ENCODE measurements around the gene KAZN. TPM values are rescaled to one million over a fixed set of nuclear protein-coding genes. Genes with fewer than 3 reads are reported as not detected.

KAZN gene
- total RNA-seq, 1 donor from 2014 or later, result 7.9 TPM

DNA sequence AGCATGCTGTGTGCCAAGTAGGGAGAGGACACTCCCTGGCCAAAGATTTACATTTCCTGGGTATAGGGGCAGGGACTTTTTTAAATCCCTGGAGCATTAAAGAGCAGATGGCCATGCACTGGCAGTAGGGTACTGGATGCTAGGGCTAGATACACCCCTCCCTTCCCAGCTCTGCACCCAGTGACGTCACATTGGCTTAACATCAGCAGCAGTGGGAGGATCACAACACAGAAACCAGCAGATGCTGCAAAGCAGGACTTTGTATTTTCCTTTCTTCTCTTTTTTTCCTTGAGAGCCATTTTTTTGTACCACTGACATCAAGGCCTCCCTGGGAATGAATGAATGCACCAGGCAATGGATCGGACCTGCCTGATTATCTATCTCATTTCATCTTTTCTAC is 243.0 kb downstream of the KAZN start:
- Mint-ChIP-seq H3K9me3 (ENCODE audit: unreplicated experiment) (peaks cover 8% of the 10 kb centered on the region), H3K36me3 (ENCODE audit: unreplicated experiment) (peaks cover 18% of the 10 kb centered on the region), H3K27me3 (ENCODE audit: unreplicated experiment) (no peaks in the 10 kb centered on the region), H3K27ac (ENCODE audit: unreplicated experiment) (no peak overlapping the region), H3K4me3 (ENCODE audit: unreplicated experiment) (no peak overlapping the region), H3K4me1 (ENCODE audit: low read depth, unreplicated experiment) (no peaks in the 10 kb centered on the region)
- no peak for DNase-seq
- TF ChIP-seq, protein P1, sequence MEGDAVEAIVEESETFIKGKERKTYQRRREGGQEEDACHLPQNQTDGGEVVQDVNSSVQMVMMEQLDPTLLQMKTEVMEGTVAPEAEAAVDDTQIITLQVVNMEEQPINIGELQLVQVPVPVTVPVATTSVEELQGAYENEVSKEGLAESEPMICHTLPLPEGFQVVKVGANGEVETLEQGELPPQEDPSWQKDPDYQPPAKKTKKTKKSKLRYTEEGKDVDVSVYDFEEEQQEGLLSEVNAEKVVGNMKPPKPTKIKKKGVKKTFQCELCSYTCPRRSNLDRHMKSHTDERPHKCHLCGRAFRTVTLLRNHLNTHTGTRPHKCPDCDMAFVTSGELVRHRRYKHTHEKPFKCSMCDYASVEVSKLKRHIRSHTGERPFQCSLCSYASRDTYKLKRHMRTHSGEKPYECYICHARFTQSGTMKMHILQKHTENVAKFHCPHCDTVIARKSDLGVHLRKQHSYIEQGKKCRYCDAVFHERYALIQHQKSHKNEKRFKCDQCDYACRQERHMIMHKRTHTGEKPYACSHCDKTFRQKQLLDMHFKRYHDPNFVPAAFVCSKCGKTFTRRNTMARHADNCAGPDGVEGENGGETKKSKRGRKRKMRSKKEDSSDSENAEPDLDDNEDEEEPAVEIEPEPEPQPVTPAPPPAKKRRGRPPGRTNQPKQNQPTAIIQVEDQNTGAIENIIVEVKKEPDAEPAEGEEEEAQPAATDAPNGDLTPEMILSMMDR (IDR thresholded peaks at IDR 0.05; ENCODE audit: partially characterized antibody, unreplicated experiment), result no peak

- Mint-ChIP-seq H3K27me3 (ENCODE audit: unreplicated experiment) (no peaks in the 10 kb centered on the region), H3K9me3 (ENCODE audit: unreplicated experiment) (peaks cover 8% of the 10 kb centered on the region), H3K27ac (ENCODE audit: unreplicated experiment) (no peak overlapping the region), H3K4me3 (ENCODE audit: unreplicated experiment) (no peak overlapping the region), H3K4me1 (ENCODE audit: low read depth, unreplicated experiment) (no peaks in the 10 kb centered on the region), H3K36me3 (ENCODE audit: unreplicated experiment) (peaks cover 18% of the 10 kb centered on the region)
- TF ChIP-seq, protein P1 (IDR thresholded peaks at IDR 0.05; ENCODE audit: partially characterized antibody, unreplicated experiment), result no peak
- no peak for DNase-seq
These were observed 243.5 kb downstream of the KAZN start for GRCh38 chr1:14841951-14842350.

DNA sequence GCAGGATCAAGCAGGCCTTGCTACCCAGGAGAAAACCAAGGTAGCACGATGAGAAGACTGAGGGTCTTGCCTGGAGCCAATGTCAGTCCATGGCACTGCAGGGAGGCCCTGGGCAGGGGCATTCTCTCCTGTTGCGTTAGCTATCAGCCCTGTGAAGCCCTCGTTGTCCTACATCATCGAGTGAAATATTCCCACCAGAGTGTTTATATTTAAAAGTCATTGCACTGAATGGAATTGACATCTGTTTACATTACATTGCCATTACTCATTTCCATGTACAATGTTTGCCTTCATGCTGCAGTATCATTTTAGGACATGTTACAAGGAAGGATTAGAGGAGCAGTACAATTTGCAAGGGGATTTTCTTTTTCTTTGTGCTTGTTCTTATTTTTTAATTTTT is 243.9 kb downstream of the KAZN start:
- no peak for DNase-seq
- Mint-ChIP-seq H3K27me3 (ENCODE audit: unreplicated experiment) (no peaks in the 10 kb centered on the region), H3K4me3 (ENCODE audit: unreplicated experiment) (no peak overlapping the region), H3K36me3 (ENCODE audit: unreplicated experiment) (peaks cover 18% of the 10 kb centered on the region), H3K27ac (ENCODE audit: unreplicated experiment) (no peak overlapping the region), H3K4me1 (ENCODE audit: low read depth, unreplicated experiment) (no peaks in the 10 kb centered on the region), H3K9me3 (ENCODE audit: unreplicated experiment) (peaks cover 8% of the 10 kb centered on the region)
- TF ChIP-seq, protein P1 (IDR thresholded peaks at IDR 0.05; ENCODE audit: partially characterized antibody, unreplicated experiment), result no peak

- H3K9me3 Mint-ChIP-seq (ENCODE audit: unreplicated experiment), result peaks cover 8% of the 10 kb centered on the region
- no peak for DNase-seq
These were observed 244.4 kb downstream of the KAZN start for GRCh38 chr1:14842891-14843290.

GRCh38 chr1:14843525-14843924 is 245.0 kb downstream of the KAZN start:
- no peak overlapping the region for H3K4me3 Mint-ChIP-seq (ENCODE audit: unreplicated experiment)

More at GRCh38 chr1:14842891-14843290, 244.4 kb downstream of the KAZN start:
- Mint-ChIP-seq H3K36me3 (ENCODE audit: unreplicated experiment) (peaks cover 18% of the 10 kb centered on the region), H3K27me3 (ENCODE audit: unreplicated experiment) (no peaks in the 10 kb centered on the region), H3K4me1 (ENCODE audit: low read depth, unreplicated experiment) (no peaks in the 10 kb centered on the region), H3K4me3 (ENCODE audit: unreplicated experiment) (no peak overlapping the region), H3K27ac (ENCODE audit: unreplicated experiment) (no peak overlapping the region)
- TF ChIP-seq, protein P1 (IDR thresholded peaks at IDR 0.05; ENCODE audit: partially characterized antibody, unreplicated experiment), result no peak

More at GRCh38 chr1:14843525-14843924, 245.0 kb downstream of the KAZN start:
- H3K36me3 Mint-ChIP-seq (ENCODE audit: unreplicated experiment), result peaks cover 18% of the 10 kb centered on the region
- no peaks in the 10 kb centered on the region for H3K4me1 Mint-ChIP-seq (ENCODE audit: low read depth, unreplicated experiment)
- H3K9me3 Mint-ChIP-seq (ENCODE audit: unreplicated experiment), result peaks cover 8% of the 10 kb centered on the region
- TF ChIP-seq, protein P1 (IDR thresholded peaks at IDR 0.05; ENCODE audit: partially characterized antibody, unreplicated experiment), result no peak
- no peaks in the 10 kb centered on the region for H3K27me3 Mint-ChIP-seq (ENCODE audit: unreplicated experiment)
- no peak overlapping the region for H3K27ac Mint-ChIP-seq (ENCODE audit: unreplicated experiment)
- no peak for DNase-seq
